ENCODE data around the gene NUP85. TPM values are rescaled to one million over a fixed set of nuclear protein-coding genes. Genes with fewer than 3 reads are reported as not detected.

Gene NUP85
- total RNA-seq, 1 donor from 2014 or later = 83.9 TPM

DNA sequence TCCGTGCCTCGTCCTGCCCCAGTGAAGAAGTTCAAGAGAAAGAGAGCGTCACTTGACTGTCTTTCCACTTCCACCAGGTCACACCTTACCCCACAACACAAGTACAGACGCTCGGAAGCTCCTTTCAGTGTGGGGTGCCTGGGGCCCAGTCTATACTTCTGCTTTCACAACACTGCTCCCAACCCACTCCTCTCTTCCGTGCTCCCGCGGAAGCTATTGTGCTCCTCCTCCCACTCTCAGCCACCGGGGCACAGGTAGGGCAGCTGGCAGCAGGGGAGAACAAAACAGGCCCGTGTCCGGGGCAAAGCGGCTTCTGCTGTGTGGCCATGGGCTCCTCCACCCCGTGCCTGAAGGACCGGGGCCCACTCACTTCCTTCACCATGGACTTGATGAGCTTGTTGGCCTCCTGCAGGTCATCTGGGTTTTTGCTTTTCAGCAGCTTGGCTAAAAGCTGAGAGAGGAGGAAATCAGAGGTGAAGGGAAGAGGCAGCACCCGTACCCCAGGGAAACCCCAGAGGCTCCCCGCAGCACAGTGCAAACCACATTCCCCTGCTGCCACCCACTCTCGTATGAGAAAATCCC, 37.1 kb downstream of the NUP85 start:
- DNase-seq (ENCODE audit: low spot score) = no peak
- Mint-ChIP-seq H3K27ac (ENCODE audit: unreplicated experiment) (no peak overlapping the region), H3K4me3 (ENCODE audit: unreplicated experiment) (no peak overlapping the region), H3K9me3 (ENCODE audit: unreplicated experiment) (no peaks in the 10 kb centered on the region), H3K36me3 (ENCODE audit: low read depth, unreplicated experiment) (peaks cover 48% of the 10 kb centered on the region), H3K4me1 (ENCODE audit: unreplicated experiment) (peaks cover 11% of the 10 kb centered on the region), H3K27me3 (ENCODE audit: unreplicated experiment) (peaks cover 7% of the 10 kb centered on the region)
- no peak for TF ChIP-seq CTCF (IDR thresholded peaks at IDR 0.05; ENCODE audit: unreplicated experiment)

DNA sequence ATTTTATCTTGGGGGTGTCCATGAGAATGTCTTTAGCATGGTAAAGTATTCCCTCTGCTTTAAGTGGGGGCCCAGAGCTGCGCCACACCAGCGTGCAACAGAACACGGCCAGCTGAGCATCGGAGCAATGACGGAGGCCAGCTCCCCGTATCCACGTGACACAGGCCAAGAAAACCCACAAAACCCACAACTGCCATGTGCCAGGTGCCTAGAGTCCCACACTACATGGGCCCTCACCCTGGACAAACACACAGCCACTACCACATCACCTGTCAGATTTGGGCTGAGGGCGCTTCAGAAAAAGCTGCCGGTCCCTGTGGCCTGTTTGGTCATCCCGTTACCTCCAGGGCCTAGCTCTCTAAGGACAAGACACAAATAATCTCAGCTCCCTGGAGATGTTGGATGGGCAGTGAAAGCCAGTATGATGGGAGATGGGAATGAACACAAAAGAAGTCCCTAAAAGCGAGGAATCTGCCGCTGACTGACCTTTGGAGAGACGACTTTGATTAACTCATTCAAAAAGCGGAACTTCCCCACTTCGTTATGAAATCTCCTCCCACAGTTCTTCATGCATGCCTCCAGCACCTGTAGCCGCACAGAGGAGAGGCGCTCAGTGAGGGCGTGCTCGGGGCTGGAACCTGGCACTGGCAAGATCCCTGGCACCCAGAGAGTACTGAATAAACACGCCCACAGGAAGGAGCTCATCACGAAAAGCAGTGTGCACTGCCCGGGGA, 38.8 kb downstream of the NUP85 start:
- H3K27ac Mint-ChIP-seq (ENCODE audit: unreplicated experiment) = no peak overlapping the region
- peak overlapping the region; percentile 56 for H3K4me3 Mint-ChIP-seq (ENCODE audit: unreplicated experiment)
- H3K9me3 Mint-ChIP-seq (ENCODE audit: unreplicated experiment) = no peaks in the 10 kb centered on the region
- no peak for DNase-seq (ENCODE audit: low spot score)
- peaks cover 4% of the 10 kb centered on the region for H3K4me1 Mint-ChIP-seq (ENCODE audit: unreplicated experiment)
- TF ChIP-seq CTCF (IDR thresholded peaks at IDR 0.05; ENCODE audit: unreplicated experiment) = no peak
- peaks cover 40% of the 10 kb centered on the region for H3K36me3 Mint-ChIP-seq (ENCODE audit: low read depth, unreplicated experiment)
- H3K27me3 Mint-ChIP-seq (ENCODE audit: unreplicated experiment) = peaks cover 2% of the 10 kb centered on the region

GRCh38 chr17:75245011-75245410, 39.5 kb downstream of the NUP85 start:
- H3K27me3 Mint-ChIP-seq (ENCODE audit: unreplicated experiment) = peaks cover 2% of the 10 kb centered on the region
- TF ChIP-seq CTCF (IDR thresholded peaks at IDR 0.05; ENCODE audit: unreplicated experiment) = no peak
- H3K36me3 Mint-ChIP-seq (ENCODE audit: low read depth, unreplicated experiment) = peaks cover 40% of the 10 kb centered on the region
- no peak overlapping the region for H3K4me3 Mint-ChIP-seq (ENCODE audit: unreplicated experiment)
- no peak overlapping the region for H3K27ac Mint-ChIP-seq (ENCODE audit: unreplicated experiment)
- H3K9me3 Mint-ChIP-seq (ENCODE audit: unreplicated experiment) = no peaks in the 10 kb centered on the region
- no peak for DNase-seq (ENCODE audit: low spot score)
- peaks cover 10% of the 10 kb centered on the region for H3K4me1 Mint-ChIP-seq (ENCODE audit: unreplicated experiment)

GRCh38 chr17:75246404-75246803, 40.9 kb downstream of the NUP85 start:
- H3K27me3 Mint-ChIP-seq (ENCODE audit: unreplicated experiment) = peaks cover 2% of the 10 kb centered on the region
- H3K36me3 Mint-ChIP-seq (ENCODE audit: low read depth, unreplicated experiment) = peaks cover 38% of the 10 kb centered on the region
- TF ChIP-seq CTCF (IDR thresholded peaks at IDR 0.05; ENCODE audit: unreplicated experiment) = no peak
- DNase-seq (ENCODE audit: low spot score) = no peak
- peaks cover 9% of the 10 kb centered on the region for H3K4me1 Mint-ChIP-seq (ENCODE audit: unreplicated experiment)
- no peaks in the 10 kb centered on the region for H3K9me3 Mint-ChIP-seq (ENCODE audit: unreplicated experiment)
- H3K4me3 Mint-ChIP-seq (ENCODE audit: unreplicated experiment) = no peak overlapping the region
- peak overlapping the region; percentile 5 for H3K27ac Mint-ChIP-seq (ENCODE audit: unreplicated experiment)

DNA sequence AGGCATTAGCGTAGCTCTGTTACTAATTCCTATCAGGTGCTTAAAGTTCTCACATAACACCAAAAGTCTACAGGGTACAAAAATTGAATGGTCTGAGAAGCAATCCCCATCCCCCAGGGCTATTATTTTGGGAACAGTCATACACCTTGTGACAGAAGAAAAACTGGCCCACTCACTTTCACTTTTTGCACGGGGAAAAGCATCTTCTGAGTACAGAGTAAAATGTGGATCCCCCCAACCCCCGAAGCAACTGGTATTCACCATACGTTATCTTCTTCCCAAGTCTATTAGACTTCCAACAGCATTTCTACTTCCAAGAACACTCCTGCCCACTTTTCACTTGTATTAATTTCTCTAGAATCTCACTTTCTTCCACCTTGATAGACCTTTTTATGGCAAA, 44.1 kb downstream of the NUP85 start:
- H3K36me3 Mint-ChIP-seq (ENCODE audit: low read depth, unreplicated experiment) = peaks cover 20% of the 10 kb centered on the region
- DNase-seq (ENCODE audit: low spot score) = no peak
- no peak overlapping the region for H3K4me3 Mint-ChIP-seq (ENCODE audit: unreplicated experiment)
- H3K4me1 Mint-ChIP-seq (ENCODE audit: unreplicated experiment) = peaks cover 9% of the 10 kb centered on the region
- peaks cover 2% of the 10 kb centered on the region for H3K27me3 Mint-ChIP-seq (ENCODE audit: unreplicated experiment)
- TF ChIP-seq CTCF (IDR thresholded peaks at IDR 0.05; ENCODE audit: unreplicated experiment) = no peak
- H3K27ac Mint-ChIP-seq (ENCODE audit: unreplicated experiment) = no peak overlapping the region
- H3K9me3 Mint-ChIP-seq (ENCODE audit: unreplicated experiment) = no peaks in the 10 kb centered on the region

Measured in endothelial cell (in vitro differentiated cells).